ENCODE measurements around the gene ZNRF1. TPM values are rescaled to one million over a fixed set of nuclear protein-coding genes. Genes with fewer than 3 reads are reported as not detected.

Gene ZNRF1
- total RNA-seq, 1 experiment from 2014 or later = 27.1 TPM

- CTCF ChIA-PET = interaction anchor here (0.8 to 1.5 kb wide), 2 partner anchors 12 to 21 kb away, joined by 3 read pairs; no protein-coding TSS in a partner anchor
- H3K27me3 Mint-ChIP-seq (ENCODE audit: unreplicated experiment) = no peaks in the 10 kb centered on the region
- BruUV-seq (replicated peaks) = no TSS peak
- no peaks in the 10 kb centered on the region for H3K36me3 Mint-ChIP-seq (ENCODE audit: insufficient read depth, unreplicated experiment)
- H3K9me3 Mint-ChIP-seq (ENCODE audit: low read depth, unreplicated experiment) = peaks cover 8% of the 10 kb centered on the region
- TF ChIP-seq CTCF (IDR thresholded peaks at IDR 0.05; ENCODE audit: unreplicated experiment) = no peak
- intact Hi-C loops (cut with micrococcal nuclease; ENCODE audit: unreplicated experiment) = no loop called here
- DNase-seq = no peak
- no peak overlapping the region for H3K4me3 Mint-ChIP-seq (ENCODE audit: low read depth, unreplicated experiment)
- no peak overlapping the region for H3K27ac Mint-ChIP-seq (ENCODE audit: unreplicated experiment)
- peaks cover 16% of the 10 kb centered on the region for H3K4me1 Mint-ChIP-seq (ENCODE audit: low read depth, unreplicated experiment)
These were observed 20.8 kb downstream of the ZNRF1 start for GRCh38 chr16:75019586-75019985.

- CTCF ChIA-PET = no interaction called here
- Mint-ChIP-seq H3K27ac (ENCODE audit: unreplicated experiment) (no peak overlapping the region), H3K27me3 (ENCODE audit: unreplicated experiment) (no peaks in the 10 kb centered on the region), H3K4me3 (ENCODE audit: low read depth, unreplicated experiment) (no peak overlapping the region), H3K36me3 (ENCODE audit: insufficient read depth, unreplicated experiment) (no peaks in the 10 kb centered on the region), H3K9me3 (ENCODE audit: low read depth, unreplicated experiment) (peaks cover 8% of the 10 kb centered on the region), H3K4me1 (ENCODE audit: low read depth, unreplicated experiment) (peaks cover 16% of the 10 kb centered on the region)
- TF ChIP-seq CTCF (IDR thresholded peaks at IDR 0.05; ENCODE audit: unreplicated experiment) = no peak
- DNase-seq = no peak
- BruUV-seq (replicated peaks) = no TSS peak
- intact Hi-C loops (cut with micrococcal nuclease; ENCODE audit: unreplicated experiment) = no loop called here
These were observed 22.6 kb downstream of the ZNRF1 start for GRCh38 chr16:75021410-75021809.

DNA sequence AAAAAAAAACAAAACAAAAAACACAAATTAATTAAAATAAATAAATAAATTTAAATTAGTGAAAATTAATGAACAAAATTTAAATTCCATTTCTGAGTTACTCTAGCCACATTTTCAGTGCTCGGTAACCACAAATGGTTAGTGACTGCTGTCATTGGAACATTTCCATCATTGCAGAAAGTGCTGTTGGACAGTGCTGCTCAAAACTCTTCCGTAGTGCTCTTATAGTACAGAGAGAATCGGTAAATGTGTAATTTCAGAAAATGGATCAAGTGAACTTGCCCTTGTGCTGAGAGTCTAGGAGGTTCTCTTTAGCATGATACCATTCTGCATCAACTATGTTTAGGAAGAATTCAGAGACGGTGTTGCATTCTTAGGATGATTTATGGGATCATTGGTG, 23.7 kb downstream of the ZNRF1 start:
- H3K27ac Mint-ChIP-seq (ENCODE audit: unreplicated experiment) = no peak overlapping the region
- TF ChIP-seq CTCF (IDR thresholded peaks at IDR 0.05; ENCODE audit: unreplicated experiment) = no peak
- CTCF ChIA-PET = no interaction called here
- peaks cover 11% of the 10 kb centered on the region for H3K4me1 Mint-ChIP-seq (ENCODE audit: low read depth, unreplicated experiment)
- intact Hi-C loops (cut with micrococcal nuclease; ENCODE audit: unreplicated experiment) = no loop called here
- H3K36me3 Mint-ChIP-seq (ENCODE audit: insufficient read depth, unreplicated experiment) = no peaks in the 10 kb centered on the region
- DNase-seq = no peak
- H3K9me3 Mint-ChIP-seq (ENCODE audit: low read depth, unreplicated experiment) = peaks cover 8% of the 10 kb centered on the region
- BruUV-seq (replicated peaks) = no TSS peak
- H3K4me3 Mint-ChIP-seq (ENCODE audit: low read depth, unreplicated experiment) = no peak overlapping the region
- H3K27me3 Mint-ChIP-seq (ENCODE audit: unreplicated experiment) = no peaks in the 10 kb centered on the region

GRCh38 chr16:75023009-75023408, 24.2 kb downstream of the ZNRF1 start:
- intact Hi-C loops (cut with micrococcal nuclease; ENCODE audit: unreplicated experiment) = no loop called here
- H3K36me3 Mint-ChIP-seq (ENCODE audit: insufficient read depth, unreplicated experiment) = no peaks in the 10 kb centered on the region
- no peak overlapping the region for H3K4me3 Mint-ChIP-seq (ENCODE audit: low read depth, unreplicated experiment)
- TF ChIP-seq CTCF (IDR thresholded peaks at IDR 0.05; ENCODE audit: unreplicated experiment) = no peak
- CTCF ChIA-PET = no interaction called here
- H3K9me3 Mint-ChIP-seq (ENCODE audit: low read depth, unreplicated experiment) = peaks cover 8% of the 10 kb centered on the region
- H3K27me3 Mint-ChIP-seq (ENCODE audit: unreplicated experiment) = no peaks in the 10 kb centered on the region
- DNase-seq = no peak
- BruUV-seq (replicated peaks) = no TSS peak
- peaks cover 7% of the 10 kb centered on the region for H3K4me1 Mint-ChIP-seq (ENCODE audit: low read depth, unreplicated experiment)
- no peak overlapping the region for H3K27ac Mint-ChIP-seq (ENCODE audit: unreplicated experiment)
